Measurements from ENCODE around the gene NAALADL2. TPM values are rescaled to one million over a fixed set of nuclear protein-coding genes. Genes with fewer than 3 reads are reported as not detected.
"Not testable (repeated sequence)": the region's sequence is repeated elsewhere in the genome, so short reads cannot be mapped to it uniquely, and the experiment has no call there.

The NAALADL2 gene
- total RNA-seq, 2 donors from 2014 or later = 8.5 to 24.3 TPM

GRCh38 chr3:175792245-175792644, 933.1 kb downstream of the NAALADL2 start:
- no peak for TF ChIP-seq CTCF (IDR thresholded peaks at IDR 0.05)
- no peaks in the 10 kb centered on the region for H3K27me3 ChIP-seq
- no peaks in the 10 kb centered on the region for H3K9me3 ChIP-seq
- no peak for DNase-seq
- H3K4me1 ChIP-seq = no peaks in the 10 kb centered on the region
- intact Hi-C loops (cut with DNase I) = no loop called here
- no peak overlapping the region for H3K4me3 ChIP-seq
- H3K9ac ChIP-seq (ENCODE audit: low read depth in 2 of 2, low read length in 2 of 2) = no peak overlapping the region
- H3K36me3 ChIP-seq = no peaks in the 10 kb centered on the region
- no peak overlapping the region for H3K27ac ChIP-seq

GRCh38 chr3:175798326-175798725, 939.2 kb downstream of the NAALADL2 start:
- intact Hi-C loops (cut with DNase I) = no loop called here
- no peaks in the 10 kb centered on the region for H3K9me3 ChIP-seq
- TF ChIP-seq CTCF (IDR thresholded peaks at IDR 0.05) = no peak
- no peak overlapping the region for H3K27ac ChIP-seq
- DNase-seq = no peak
- H3K9ac ChIP-seq (ENCODE audit: low read depth in 2 of 2, low read length in 2 of 2) = no peak overlapping the region
- no peaks in the 10 kb centered on the region for H3K27me3 ChIP-seq
- no peaks in the 10 kb centered on the region for H3K36me3 ChIP-seq
- no peak overlapping the region for H3K4me3 ChIP-seq
- H3K4me1 ChIP-seq = no peaks in the 10 kb centered on the region

GRCh38 chr3:175805825-175806224, 946.7 kb downstream of the NAALADL2 start:
- DNase-seq = no peak
- Histone ChIP-seq H3K4me3 (no peak overlapping the region), H3K27ac (no peak overlapping the region), H3K4me1 (no peaks in the 10 kb centered on the region), H3K9me3 (no peaks in the 10 kb centered on the region), H3K27me3 (no peaks in the 10 kb centered on the region), H3K36me3 (no peaks in the 10 kb centered on the region), H3K9ac (ENCODE audit: low read depth in 2 of 2, low read length in 2 of 2) (no peak overlapping the region)
- no peak for TF ChIP-seq CTCF (IDR thresholded peaks at IDR 0.05)
- intact Hi-C loops (cut with DNase I) = no loop called here

- TF ChIP-seq CTCF (IDR thresholded peaks at IDR 0.05) = no peak
- Histone ChIP-seq H3K9me3 (no peaks in the 10 kb centered on the region), H3K27me3 (no peaks in the 10 kb centered on the region), H3K27ac (no peak overlapping the region), H3K4me3 (no peak overlapping the region), H3K9ac (ENCODE audit: low read depth in 2 of 2, low read length in 2 of 2) (no peak overlapping the region), H3K4me1 (no peaks in the 10 kb centered on the region), H3K36me3 (no peaks in the 10 kb centered on the region)
- intact Hi-C loops (cut with DNase I) = no loop called here
- DNase-seq = no peak
Observed at GRCh38 chr3:175807175-175807574, 948.0 kb downstream of the NAALADL2 start.

- Histone ChIP-seq H3K4me3 (no peak overlapping the region), H3K27ac (no peak overlapping the region), H3K36me3 (no peaks in the 10 kb centered on the region), H3K4me1 (no peaks in the 10 kb centered on the region), H3K9me3 (no peaks in the 10 kb centered on the region), H3K9ac (ENCODE audit: low read depth in 2 of 2, low read length in 2 of 2) (no peak overlapping the region), H3K27me3 (no peaks in the 10 kb centered on the region)
- TF ChIP-seq CTCF (IDR thresholded peaks at IDR 0.05) = no peak
- intact Hi-C loops (cut with DNase I) = no loop called here
- DNase-seq = no peak
Observed at GRCh38 chr3:175818811-175819464, 959.8 kb downstream of the NAALADL2 start.

GRCh38 chr3:175822766-175823491, 963.8 kb downstream of the NAALADL2 start:
- H3K9me3 ChIP-seq; H3K4me1 ChIP-seq; H3K36me3 ChIP-seq; H3K9ac ChIP-seq (ENCODE audit: low read depth in 2 of 2, low read length in 2 of 2); H3K27me3 ChIP-seq; H3K4me3 ChIP-seq; intact Hi-C loops (cut with DNase I); H3K27ac ChIP-seq; DNase-seq: not testable (repeated sequence)

GRCh38 chr3:175825016-175825580, 966.0 kb downstream of the NAALADL2 start:
- H3K9me3 ChIP-seq, H3K27ac ChIP-seq: not testable (repeated sequence)

More at GRCh38 chr3:175825016-175825580, 966.0 kb downstream of the NAALADL2 start:
- H3K36me3 ChIP-seq; intact Hi-C loops (cut with DNase I); H3K9ac ChIP-seq (ENCODE audit: low read depth in 2 of 2, low read length in 2 of 2); DNase-seq; H3K4me3 ChIP-seq; H3K27me3 ChIP-seq; H3K4me1 ChIP-seq: not testable (repeated sequence)
